Measurements from ENCODE around the gene NCKAP5. TPM values are rescaled to one million over a fixed set of nuclear protein-coding genes. Genes with fewer than 3 reads are reported as not detected.

The NCKAP5 gene
- total and polyA plus RNA-seq, 2 of the 8 experiments (the other 6 are each of a cell fraction or from before 2014, with no cell fraction given) = 0.27 to 0.86 TPM

DNA sequence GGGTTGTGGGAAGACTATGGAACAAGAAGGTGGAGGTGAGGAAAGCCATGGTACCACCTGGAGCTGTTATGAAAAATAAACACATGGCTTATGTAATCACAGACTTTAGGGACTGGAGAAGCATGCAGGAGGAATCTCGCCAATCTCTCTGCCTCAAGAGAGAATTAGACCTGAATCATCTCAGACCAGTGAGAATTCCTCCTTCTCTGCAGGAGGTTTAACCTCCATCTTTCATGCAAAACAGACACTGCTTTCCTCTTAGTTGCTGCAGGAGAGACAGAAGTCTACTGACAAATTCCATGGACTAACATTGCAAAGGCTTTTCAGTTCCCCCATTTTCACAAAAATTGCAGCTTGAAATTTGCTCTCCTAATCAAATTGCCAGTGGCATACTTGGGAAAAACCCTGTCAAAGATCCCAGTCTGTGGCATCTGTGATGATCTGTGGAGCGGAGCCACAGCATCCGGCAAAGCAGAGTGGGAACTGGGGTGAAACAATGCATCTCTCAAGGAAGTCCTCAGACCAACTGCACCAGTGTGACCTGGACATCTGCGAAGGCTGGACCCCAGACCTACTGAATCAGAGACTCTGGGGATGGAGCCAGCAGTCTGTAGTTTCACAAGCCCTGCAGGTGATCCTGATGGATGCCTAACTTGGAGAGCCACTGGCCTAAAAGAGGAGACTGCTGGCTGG lies 28.6 kb upstream of the NCKAP5 start:
- FAIRE-seq = no peak
- Histone ChIP-seq H2BK12ac (ENCODE audit: low read depth, low read length) (no peak overlapping the region), H4K5ac (ENCODE audit: insufficient read length, low read depth, low read length) (no peak overlapping the region), H3K9me3 (ENCODE audit: insufficient read depth in 2 of 2, low read depth in 1 of 2, low read length in 1 of 2) (no peaks in the 10 kb centered on the region), H3K4me1 (replicated peaks in 1 of 4; ENCODE audit: control insufficient read depth in 3 of 4, insufficient read depth in 4 of 4, low read length in 3 of 4) (peaks cover 0 to 7% (median under 1%) of the 10 kb centered on the region in 4 experiments; a peak in 2 of 7 replicates), H3K14ac (ENCODE audit: insufficient read length) (no peak overlapping the region), H3K4ac (replicated peaks; ENCODE audit: insufficient read length, low read depth, low read length) (no peak overlapping the region), H3K4me3 (ENCODE audit: extremely low read depth in 1 of 4, insufficient read depth in 2 of 4, low read depth in 3 of 4, low read length in 4 of 4) (no peak overlapping the region), H2AFZ (ENCODE audit: low read length) (no peak overlapping the region), H3K18ac (ENCODE audit: extremely low read depth, low read length) (no peak overlapping the region), H3K36me3 (ENCODE audit: control insufficient read depth in 2 of 4, insufficient read depth in 4 of 4, low read length in 3 of 4) (no peaks in the 10 kb centered on the region), H4K91ac (replicated peaks; ENCODE audit: insufficient read length, low read length) (peak overlapping the region; percentile 25), H3K23ac (ENCODE audit: insufficient read length) (no peak overlapping the region), H3K79me1 (ENCODE audit: low read depth, low read length) (no peaks in the 10 kb centered on the region), H2AK5ac (ENCODE audit: low read depth, low read length) (no peak overlapping the region), H2BK120ac (replicated peaks; ENCODE audit: low read depth, low read length) (no peak overlapping the region), H3K79me2 (ENCODE audit: control insufficient read depth in 1 of 2, insufficient read depth in 2 of 2, low read length in 2 of 2) (no peaks in the 10 kb centered on the region), H2BK5ac (ENCODE audit: low read depth, low read length) (no peak overlapping the region), H3K56ac (replicated peaks; ENCODE audit: insufficient read length, low read depth, low read length) (no peak overlapping the region), H4K20me1 (replicated peaks in 1 of 2; ENCODE audit: control insufficient read depth in 1 of 2, insufficient read depth in 2 of 2, low read length in 2 of 2) (no peaks in the 10 kb centered on the region), H3K4me2 (ENCODE audit: insufficient read depth in 1 of 2, low read depth in 2 of 2, low read length in 2 of 2) (no peak overlapping the region), H3K27me3 (replicated peaks in 1 of 4; ENCODE audit: control insufficient read depth in 3 of 4, extremely low read depth in 1 of 4, insufficient read depth in 3 of 4, low read length in 3 of 4) (no peaks in the 10 kb centered on the region), H3K9ac (replicated peaks in 1 of 4; ENCODE audit: extremely low read depth in 1 of 4, low read depth in 3 of 4, low read length in 3 of 4) (no peak overlapping the region), H3K23me2 (ENCODE audit: low read depth, low read length) (no peaks in the 10 kb centered on the region; the same call in 1 of the 2 replicates), H2BK15ac (ENCODE audit: low read length) (no peak overlapping the region), H2BK20ac (ENCODE audit: low read length) (no peak overlapping the region), H3K27ac (ENCODE audit: low read depth, low read length) (no peak overlapping the region), H4K8ac (ENCODE audit: extremely low read depth, insufficient read depth, low read length) (no peak overlapping the region)
- POLR2A ChIA-PET (ENCODE audit: partially characterized antibody) = no interaction called here
- no peak for DNase-seq (ENCODE audit: low read depth in 1 of 2, low spot score in 2 of 2)
- CTCF ChIA-PET (ENCODE audit: partially characterized antibody) = no interaction called here
- 77% methylated on average over 4 of the region's 4 CpGs; no CpG with 5 or more reads in 1 of the 2 experiments for WGBS, 2 experiments (ENCODE audit: extremely low coverage in 1 of 2, insufficient coverage in 1 of 2, insufficient read length in 1 of 2, insufficient replicate concordance in 2 of 2, low coverage in 1 of 2, low lambda C conversion rate in 2 of 2, missing lambda C conversion rate in 1 of 2)
- TF ChIP-seq POU5F1 (IDR thresholded peaks at IDR 0.05; ENCODE audit: low read depth, low read length) (no peak), KDM5A (IDR thresholded peaks at IDR 0.05; ENCODE audit: low read length) (no peak), TAF7 (optimal IDR thresholded peaks at IDR 0.05; ENCODE audit: borderline replicate concordance, low read depth, low read length) (no peak), JUN (IDR thresholded peaks at IDR 0.05; ENCODE audit: low read depth, low read length) (no peak), RBBP5 (IDR thresholded peaks at IDR 0.05; ENCODE audit: borderline replicate concordance, low read depth, low read length) (no peak), USF2 (IDR thresholded peaks at IDR 0.05; ENCODE audit: low read length) (no peak), SP1 (IDR thresholded peaks at IDR 0.05; ENCODE audit: low read depth, low read length) (no peak), NRF1 (IDR thresholded peaks at IDR 0.05; ENCODE audit: low read depth, low read length) (no peak), EP300 (IDR thresholded peaks at IDR 0.05; ENCODE audit: borderline replicate concordance in 1 of 2, low read depth in 2 of 2, low read length in 2 of 2) (no peak)
- TF ChIP-seq, protein P1, sequence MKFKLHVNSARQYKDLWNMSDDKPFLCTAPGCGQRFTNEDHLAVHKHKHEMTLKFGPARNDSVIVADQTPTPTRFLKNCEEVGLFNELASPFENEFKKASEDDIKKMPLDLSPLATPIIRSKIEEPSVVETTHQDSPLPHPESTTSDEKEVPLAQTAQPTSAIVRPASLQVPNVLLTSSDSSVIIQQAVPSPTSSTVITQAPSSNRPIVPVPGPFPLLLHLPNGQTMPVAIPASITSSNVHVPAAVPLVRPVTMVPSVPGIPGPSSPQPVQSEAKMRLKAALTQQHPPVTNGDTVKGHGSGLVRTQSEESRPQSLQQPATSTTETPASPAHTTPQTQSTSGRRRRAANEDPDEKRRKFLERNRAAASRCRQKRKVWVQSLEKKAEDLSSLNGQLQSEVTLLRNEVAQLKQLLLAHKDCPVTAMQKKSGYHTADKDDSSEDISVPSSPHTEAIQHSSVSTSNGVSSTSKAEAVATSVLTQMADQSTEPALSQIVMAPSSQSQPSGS (IDR thresholded peaks at IDR 0.05; ENCODE audit: low read length) = no peak
